H1 (cell line): ENCODE data around the gene NOM1. TPM values are rescaled to one million over a fixed set of nuclear protein-coding genes. Genes with fewer than 3 reads are reported as not detected.

Experiments used
- CTCF ChIA-PET: fragments of 300-600 bp; sonication (Branson Sonifier 250); formaldehyde crosslinking; loops from one replicate; lab custom pipeline; 2021; ENCODE audit not compliant: partially characterized antibody; lab: Charles Lee
- POLR2A ChIA-PET: fragments of 300-600 bp; sonication (Branson Sonifier 250); formaldehyde crosslinking; loops from one replicate; lab custom pipeline; 2021; ENCODE audit warnings: inconsistent platforms; ENCODE audit not compliant: partially characterized antibody; lab: Charles Lee
- DNase-seq, 2 experiments: peaks; one replicate each; pipeline versions ENCODE4 v3.0.0 to v3.0.0-alpha.2; 2010 to 2022; ENCODE audit warnings: low spot score in 2 of 2, low read depth in 1 of 2, mixed read lengths in 1 of 2
- FAIRE-seq: peaks from 2 replicates; lab custom pipeline; 2011; peaks lifted over from hg19 to GRCh38; lab: Jason Lieb, UNC
- H2AFZ ChIP-seq: 2 replicates; pipeline ENCODE4 v1.8.1; 2012; ENCODE audit warnings: low read length, inconsistent platforms
- H2AK5ac ChIP-seq: 2 replicates; pipeline ENCODE4 v1.6.1; 2013; ENCODE audit warnings: low read depth, low read length
- H2BK120ac ChIP-seq: replicated peaks from 2 replicates; pipeline ENCODE3; 2013; ENCODE audit warnings: low read depth, low read length, inconsistent platforms
- H2BK12ac ChIP-seq: 2 replicates; pipeline ENCODE4 v1.6.1; 2013; ENCODE audit warnings: low read depth, low read length
- H2BK15ac ChIP-seq: 2 replicates; pipeline ENCODE4 v1.6.1; 2013; ENCODE audit warnings: low read length
- H2BK20ac ChIP-seq: 2 replicates; pipeline ENCODE4 v1.6.1; 2013; ENCODE audit warnings: low read length
- H2BK5ac ChIP-seq: 2 replicates; pipeline ENCODE4 v1.6.1; 2013; ENCODE audit warnings: low read depth, low read length
- H3K14ac ChIP-seq: 2 replicates; pipeline ENCODE4 v1.6.1; 2013; ENCODE audit warnings: inconsistent platforms; ENCODE audit not compliant: insufficient read length
- H3K18ac ChIP-seq: 2 replicates; pipeline ENCODE4 v1.6.1; 2013; ENCODE audit warnings: low read length; ENCODE audit errors: extremely low read depth
- H3K23ac ChIP-seq: 2 replicates; pipeline ENCODE4 v1.6.1; 2013; ENCODE audit warnings: inconsistent platforms; ENCODE audit not compliant: insufficient read length
- H3K23me2 ChIP-seq: 2 replicates; pipeline ENCODE4 v1.6.1; 2013; ENCODE audit warnings: low read depth, low read length
- H3K27ac ChIP-seq: 2 replicates; pipeline ENCODE4 v1.6.1; 2011; ENCODE audit warnings: low read depth, low read length, inconsistent platforms
- H3K27me3 ChIP-seq, 4 experiments: replicated peaks in 1 of 4; 1 replicate in 1 of 4; 2 replicates in 3 of 4; pipeline versions ENCODE4 v1.6.1 to v1.8.1; 2011 to 2013; ENCODE audit warnings: low read length in 3 of 4, mild to moderate bottlenecking in 3 of 4, inconsistent platforms in 2 of 4, mixed read lengths in 2 of 4, moderate library complexity in 1 of 4; ENCODE audit not compliant: control insufficient read depth in 3 of 4, insufficient read depth in 3 of 4; ENCODE audit errors: extremely low read depth in 1 of 4
- H3K36me3 ChIP-seq, 4 experiments: 2 replicates each; pipeline versions ENCODE4 v1.6.1 to v1.8.1; 2011 to 2013; ENCODE audit warnings: mild to moderate bottlenecking in 4 of 4, low read length in 3 of 4, moderate library complexity in 2 of 4, control low read depth in 1 of 4, inconsistent platforms in 1 of 4; ENCODE audit not compliant: insufficient read depth in 4 of 4, control insufficient read depth in 2 of 4
- H3K4ac ChIP-seq: replicated peaks from 2 replicates; pipeline ENCODE3; 2013; ENCODE audit warnings: low read length, low read depth, mixed read lengths, inconsistent platforms; ENCODE audit not compliant: insufficient read length
- H3K4me1 ChIP-seq, 4 experiments: replicated peaks in 1 of 4; 1 replicate in 1 of 4; 2 replicates in 3 of 4; pipeline versions ENCODE4 v1.6.1 to v1.8.1; 2011 to 2013; ENCODE audit warnings: low read length in 3 of 4, inconsistent platforms in 2 of 4, mixed read lengths in 1 of 4; ENCODE audit not compliant: insufficient read depth in 4 of 4, control insufficient read depth in 3 of 4
- H3K4me2 ChIP-seq, 2 experiments: 2 replicates each; pipeline versions ENCODE4 v1.6.1 to v1.8.1; 2011 to 2013; ENCODE audit warnings: low read depth in 2 of 2, low read length in 2 of 2, control low read depth in 1 of 2, inconsistent platforms in 1 of 2, mild to moderate bottlenecking in 1 of 2; ENCODE audit not compliant: insufficient read depth in 1 of 2
- H3K4me3 ChIP-seq, 4 experiments: fragments of 200-600, 300-600 bp in 1 of 4; sonication (generic), shearing (Covaris generic), sonication (Bioruptor Twin) in 1 of 4; 2 replicates each; pipeline versions ENCODE4 v1.5.1 to v1.8.1; 2011 to 2016; ENCODE audit warnings: low read length in 4 of 4, low read depth in 3 of 4, control low read depth in 2 of 4, inconsistent platforms in 2 of 4, mild to moderate bottlenecking in 2 of 4, mixed read lengths in 1 of 4, moderate library complexity in 1 of 4; ENCODE audit not compliant: insufficient read depth in 2 of 4; ENCODE audit errors: extremely low read depth in 1 of 4
- H3K56ac ChIP-seq: replicated peaks from 2 replicates; pipeline ENCODE3; 2013; ENCODE audit warnings: low read depth, mild to moderate bottlenecking, mixed read lengths, low read length, inconsistent platforms; ENCODE audit not compliant: insufficient read length
- H3K79me1 ChIP-seq: 2 replicates; pipeline ENCODE4 v1.6.1; 2013; ENCODE audit warnings: low read depth, low read length, control low read depth
- H3K79me2 ChIP-seq, 2 experiments: 2 replicates each; pipeline versions ENCODE4 v1.6.1 to v1.8.1; 2012 to 2013; ENCODE audit warnings: low read length in 2 of 2, mild to moderate bottlenecking in 2 of 2, inconsistent platforms in 1 of 2; ENCODE audit not compliant: insufficient read depth in 2 of 2, control insufficient read depth in 1 of 2
- H3K9ac ChIP-seq, 4 experiments: replicated peaks in 1 of 4; 1 replicate in 1 of 4; 2 replicates in 3 of 4; pipeline versions ENCODE4 v1.6.1 to v1.8.1; 2011 to 2013; ENCODE audit warnings: low read depth in 3 of 4, low read length in 3 of 4, control low read depth in 2 of 4, mild to moderate bottlenecking in 2 of 4, moderate library complexity in 2 of 4, inconsistent platforms in 1 of 4; ENCODE audit errors: extremely low read depth in 1 of 4
- H3K9me3 ChIP-seq, 2 experiments: 2 replicates each; pipeline versions ENCODE4 v1.6.1 to v1.8.1; 2012 to 2013; ENCODE audit warnings: mild to moderate bottlenecking in 2 of 2, moderate library complexity in 2 of 2, control low read depth in 1 of 2, inconsistent platforms in 1 of 2, low read depth in 1 of 2, low read length in 1 of 2, mixed read lengths in 1 of 2; ENCODE audit not compliant: insufficient read depth in 2 of 2
- H4K20me1 ChIP-seq, 2 experiments: replicated peaks in 1 of 2; 2 replicates each; pipeline versions ENCODE3 to v1.8.1; 2011 to 2013; ENCODE audit warnings: inconsistent platforms in 2 of 2, low read length in 2 of 2, mild to moderate bottlenecking in 1 of 2; ENCODE audit not compliant: insufficient read depth in 2 of 2, control insufficient read depth in 1 of 2
- H4K5ac ChIP-seq: 2 replicates; pipeline ENCODE4 v1.6.1; 2013; ENCODE audit warnings: low read length, low read depth, mixed read lengths, inconsistent platforms; ENCODE audit not compliant: insufficient read length
- H4K8ac ChIP-seq: 2 replicates; pipeline ENCODE4 v1.8.0; 2013; ENCODE audit warnings: mild to moderate bottlenecking, moderate library complexity, low read length, inconsistent platforms; ENCODE audit not compliant: insufficient read depth; ENCODE audit errors: extremely low read depth
- H4K91ac ChIP-seq: replicated peaks from 2 replicates; pipeline ENCODE3; 2013; ENCODE audit warnings: low read length, mixed read lengths, inconsistent platforms; ENCODE audit not compliant: insufficient read length
- ASH2L ChIP-seq: fragments of 200-600, 300-600 bp; sonication (generic); IDR thresholded peaks from one replicate; pipeline ENCODE4 v1.7.1; 2017; ENCODE audit warnings: low read length
- BACH1 ChIP-seq: IDR thresholded peaks from 2 replicates; pipeline ENCODE4 v1.6.1; 2012; ENCODE audit warnings: low read length, improper control_type of control experiment
- CREB1 ChIP-seq: IDR thresholded peaks from 2 replicates; pipeline ENCODE4 v1.6.1; 2012; ENCODE audit warnings: inconsistent platforms
- CTBP2 ChIP-seq: IDR thresholded peaks from 2 replicates; pipeline ENCODE4 v1.7.0; 2011; ENCODE audit warnings: borderline replicate concordance, mild to moderate bottlenecking, moderate library complexity, mixed read lengths, low read length; ENCODE audit not compliant: insufficient read depth, insufficient read length
- HDAC6 ChIP-seq: IDR thresholded peaks from one replicate; pipeline ENCODE4 v1.7.1; 2012; ENCODE audit warnings: low read depth, mild to moderate bottlenecking, inconsistent platforms, low read length, moderate library complexity
- JUND ChIP-seq: IDR thresholded peaks from 2 replicates; pipeline ENCODE4 v1.6.1; 2011; ENCODE audit warnings: mild to moderate bottlenecking, improper control_type of control experiment, low read length
- MAFK ChIP-seq: IDR thresholded peaks from 2 replicates; pipeline ENCODE4 v1.6.1; 2012; ENCODE audit warnings: low read depth, mild to moderate bottlenecking, improper control_type of control experiment, low read length
- NRF1 ChIP-seq: IDR thresholded peaks from 2 replicates; pipeline ENCODE4 v1.6.1; 2011; ENCODE audit warnings: mild to moderate bottlenecking, low read depth, low read length, improper control_type of control experiment
- RBBP5 ChIP-seq: IDR thresholded peaks from 2 replicates; pipeline ENCODE4 v1.7.1; 2012; ENCODE audit warnings: low read depth, mild to moderate bottlenecking, inconsistent platforms, low read length, moderate library complexity, borderline replicate concordance
- SAP30 ChIP-seq: fragments of 300-600 bp; sonication (generic); IDR thresholded peaks from 2 replicates; pipeline ENCODE4 v1.7.1; 2012; ENCODE audit warnings: low read length, moderate library complexity, mild to moderate bottlenecking, inconsistent platforms; ENCODE audit not compliant: insufficient read depth, insufficient replicate concordance
- SIRT6 ChIP-seq: IDR thresholded peaks from one replicate; pipeline ENCODE4 v1.7.1; 2012; ENCODE audit warnings: low read length, inconsistent platforms
- TBP ChIP-seq: IDR thresholded peaks from 2 replicates; pipeline ENCODE4 v1.6.1; 2011; ENCODE audit warnings: low read depth, low read length, improper control_type of control experiment
- WGBS, 2 experiments: shearing (Covaris generic) in 1 of 2; methylation state at CpG; one replicate each; pipeline versions ENCODE4 v1.1.6 to v1.1.7; 2013 to 2015; ENCODE audit warnings: low lambda C conversion rate in 2 of 2, mixed read lengths in 2 of 2, inconsistent platforms in 1 of 2, low coverage in 1 of 2, missing lambda C conversion rate in 1 of 2; ENCODE audit not compliant: insufficient replicate concordance in 2 of 2, insufficient coverage in 1 of 2, insufficient read length in 1 of 2; ENCODE audit errors: extremely low coverage in 1 of 2, missing lambda C conversion rate in 1 of 2; 5-methylcytosine and 5-hydroxymethylcytosine counted together
- polyA plus RNA-seq, 7 experiments: library from polyadenylated mRNA; depleted of rRNA in 3 of 7; stranded (reverse) in 5 of 7; unstranded in 2 of 7; fragments of >200 nt in 5 of 7; fragments of 200-250 nt in 2 of 7; gene quantifications; 1 replicate in 5 of 7; 2 replicates in 1 of 7; 4 replicates in 1 of 7; pipeline versions ENCODE4 v1.2.1 to v1.2.3, GENCODE V29; 2011 to 2013; ENCODE audit warnings: missing spikeins in 2 of 7, mixed read lengths in 2 of 7
- total RNA-seq: library from RNA; stranded (reverse); fragmentation: NEBNext Ultra II Directional; extraction: Animal tissue kit (Norgen Biotek cat#: 25700); gene quantifications from 2 replicates; pipeline ENCODE4 v1.2.1, GENCODE V29; 2021

The NOM1 gene
- total and polyA plus RNA-seq, 2 of the 8 experiments (the other 6 are each of a cell fraction or from before 2014, with no cell fraction given), result 10.6 to 29.1 TPM

- H3K23ac ChIP-seq, result no peak overlapping the region
- ChIA-PET POLR2A (interaction anchor here (1.0 to 2.4 kb wide), 2 partner anchors 10 to 13 kb away, joined by 3 to 8 read pairs; partner anchors contain the start of gene LMBR1), CTCF (interaction anchor here (0.7 kb wide), 1 partner anchor 151 kb away, joined by 3 read pairs; no protein-coding TSS in a partner anchor)
- H4K20me1 ChIP-seq, result no peaks in the 10 kb centered on the region
- no peak overlapping the region for H4K91ac ChIP-seq
- no peaks in the 10 kb centered on the region for H3K9me3 ChIP-seq
- H3K4ac ChIP-seq, result no peak overlapping the region
- no peak overlapping the region for H3K4me2 ChIP-seq
- no peak overlapping the region for H2AK5ac ChIP-seq
- H2BK20ac ChIP-seq, result no peak overlapping the region
- no peak overlapping the region for H3K56ac ChIP-seq
- H3K4me3 ChIP-seq, result no peak overlapping the region
- H3K27me3 ChIP-seq, result no peaks in the 10 kb centered on the region; a peak in 1 of 7 replicates
- H3K79me1 ChIP-seq, result no peaks in the 10 kb centered on the region
- no peak for DNase-seq
- H3K27ac ChIP-seq, result no peak overlapping the region
- no peaks in the 10 kb centered on the region for H3K23me2 ChIP-seq
- 85% methylated on average over 10 of the region's 10 CpGs; no CpG with 5 or more reads in 1 of the 2 experiments for WGBS, 2 experiments
- H2BK120ac ChIP-seq, result no peak overlapping the region
- H2BK5ac ChIP-seq, result no peak overlapping the region
- TF ChIP-seq NRF1 (no peak), TBP (no peak), SIRT6 (no peak), CREB1 (no peak), ASH2L (no peak), RBBP5 (no peak), SAP30 (no peak), HDAC6 (no peak), BACH1 (no peak), MAFK (no peak), JUND (no peak), CTBP2 (no peak)
- TF ChIP-seq, all 59 proteins: peak for 0
- Histone ChIP-seq H3K14ac (no peak overlapping the region), H3K79me2 (no peaks in the 10 kb centered on the region), H3K36me3 (no peaks in the 10 kb centered on the region), H4K8ac (no peak overlapping the region), H3K9ac (no peak overlapping the region), H2AFZ (no peak overlapping the region), H2BK12ac (no peak overlapping the region), H4K5ac (no peak overlapping the region), H3K18ac (no peak overlapping the region), H3K4me1 (no peaks in the 10 kb centered on the region), H2BK15ac (no peak overlapping the region)
- no peak for FAIRE-seq
Measured at GRCh38 chr7:156903232-156903909, 46.1 kb upstream of the NOM1 start.
